Measurements from ENCODE around the gene GAS7. TPM values are rescaled to one million over a fixed set of nuclear protein-coding genes. Genes with fewer than 3 reads are reported as not detected.
A peak's percentile ranks its signal among the peaks of the same experiment; 100 is the strongest.

The GAS7 gene
- total RNA-seq, 1 donor from 2014 or later = 8.5 TPM

DNA sequence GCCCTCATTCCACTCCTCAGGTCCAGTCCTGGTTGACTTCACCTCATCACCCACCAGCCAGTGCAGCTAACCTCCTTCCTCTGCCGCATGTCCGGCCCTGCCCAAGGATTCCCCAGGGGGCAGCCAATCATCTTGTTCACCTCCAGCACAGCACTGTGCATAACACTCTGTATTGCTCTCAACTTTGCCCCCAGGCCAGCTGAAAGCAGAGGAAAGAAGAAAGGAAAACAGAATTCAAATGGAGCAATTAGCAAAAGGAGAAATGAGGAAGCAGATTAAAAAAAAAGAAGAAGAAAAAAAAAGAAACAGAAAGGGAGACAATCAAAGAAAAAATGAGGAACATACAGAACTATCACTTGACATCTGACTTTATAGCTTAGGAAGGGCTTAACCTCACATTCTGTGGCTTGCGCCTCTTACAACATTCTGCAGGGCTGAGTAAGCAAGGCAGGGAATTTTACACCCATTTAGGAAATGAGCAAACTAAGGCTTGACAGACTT lies 26.1 kb downstream of the GAS7 start:
- peaks cover 26% of the 10 kb centered on the region for H3K27me3 Mint-ChIP-seq (ENCODE audit: low read depth, unreplicated experiment)
- H3K4me3 Mint-ChIP-seq (ENCODE audit: unreplicated experiment) = peak overlapping the region; percentile 64
- no peaks in the 10 kb centered on the region for H4K20me1 ChIP-seq (ENCODE audit: insufficient read depth, low read length)
- H3K27ac Mint-ChIP-seq (ENCODE audit: unreplicated experiment) = peak overlapping the region; percentile 2
- no peaks in the 10 kb centered on the region for H3K79me2 ChIP-seq (ENCODE audit: insufficient read depth, low read length)
- peaks cover 3% of the 10 kb centered on the region for H3K9me3 ChIP-seq (ENCODE audit: insufficient read depth, low read depth, low read length)
- H3K27ac ChIP-seq (ENCODE audit: low read depth, low read length) = no peak overlapping the region
- no peaks in the 10 kb centered on the region for H3K36me3 Mint-ChIP-seq (ENCODE audit: low read depth, unreplicated experiment)
- no peak overlapping the region for H3K9ac ChIP-seq (ENCODE audit: low read length)
- H3K4me1 Mint-ChIP-seq (ENCODE audit: low read depth, unreplicated experiment) = peaks cover 19% of the 10 kb centered on the region
- H3K4me1 ChIP-seq (ENCODE audit: insufficient read depth, low read length) = no peaks in the 10 kb centered on the region
- H3K27me3 ChIP-seq (ENCODE audit: insufficient read depth, low read length) = peaks cover 10% of the 10 kb centered on the region
- no peak overlapping the region for H2AFZ ChIP-seq (ENCODE audit: low read depth, low read length)
- peaks cover 2% of the 10 kb centered on the region for H3K9me3 Mint-ChIP-seq (ENCODE audit: unreplicated experiment)
- H3K4me2 ChIP-seq (ENCODE audit: low read length) = no peak overlapping the region
- TF ChIP-seq, protein P1, sequence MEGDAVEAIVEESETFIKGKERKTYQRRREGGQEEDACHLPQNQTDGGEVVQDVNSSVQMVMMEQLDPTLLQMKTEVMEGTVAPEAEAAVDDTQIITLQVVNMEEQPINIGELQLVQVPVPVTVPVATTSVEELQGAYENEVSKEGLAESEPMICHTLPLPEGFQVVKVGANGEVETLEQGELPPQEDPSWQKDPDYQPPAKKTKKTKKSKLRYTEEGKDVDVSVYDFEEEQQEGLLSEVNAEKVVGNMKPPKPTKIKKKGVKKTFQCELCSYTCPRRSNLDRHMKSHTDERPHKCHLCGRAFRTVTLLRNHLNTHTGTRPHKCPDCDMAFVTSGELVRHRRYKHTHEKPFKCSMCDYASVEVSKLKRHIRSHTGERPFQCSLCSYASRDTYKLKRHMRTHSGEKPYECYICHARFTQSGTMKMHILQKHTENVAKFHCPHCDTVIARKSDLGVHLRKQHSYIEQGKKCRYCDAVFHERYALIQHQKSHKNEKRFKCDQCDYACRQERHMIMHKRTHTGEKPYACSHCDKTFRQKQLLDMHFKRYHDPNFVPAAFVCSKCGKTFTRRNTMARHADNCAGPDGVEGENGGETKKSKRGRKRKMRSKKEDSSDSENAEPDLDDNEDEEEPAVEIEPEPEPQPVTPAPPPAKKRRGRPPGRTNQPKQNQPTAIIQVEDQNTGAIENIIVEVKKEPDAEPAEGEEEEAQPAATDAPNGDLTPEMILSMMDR (IDR thresholded peaks at IDR 0.05; ENCODE audit: insufficient read depth, low read depth, low read length) = no peak
- TF ChIP-seq EZH2 (IDR thresholded peaks at IDR 0.05; ENCODE audit: insufficient read depth, low read length) = no peak
- DNase-seq (ENCODE audit: low read depth) (no peak), FAIRE-seq (peak; percentile 37)
- H3K36me3 ChIP-seq (ENCODE audit: insufficient read depth, low read length) = no peaks in the 10 kb centered on the region
- H3K4me3 ChIP-seq (ENCODE audit: insufficient read depth, low read depth, low read length) = no peak overlapping the region

DNA sequence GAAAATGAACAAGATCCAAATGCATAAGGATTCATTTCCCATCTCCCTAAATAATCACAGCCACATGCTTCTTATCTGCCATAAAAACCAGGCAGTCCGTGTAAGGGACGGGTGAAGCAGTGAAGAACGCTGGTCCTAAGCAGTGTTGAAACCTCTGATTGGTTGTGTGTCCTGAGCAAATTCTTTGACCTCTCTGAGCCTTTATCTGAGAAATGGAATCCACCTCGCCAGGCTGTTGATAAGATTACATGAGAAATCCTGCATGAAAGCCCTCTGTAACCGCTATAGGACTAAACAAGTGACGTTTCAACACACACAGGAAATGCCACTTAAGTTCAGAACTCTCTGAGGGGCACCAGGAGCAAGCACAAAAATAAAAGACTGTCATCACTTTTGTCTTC lies 26.8 kb downstream of the GAS7 start:
- no peak overlapping the region for H3K27ac Mint-ChIP-seq (ENCODE audit: unreplicated experiment)
- H3K4me3 Mint-ChIP-seq (ENCODE audit: unreplicated experiment) = no peak overlapping the region
- H3K9me3 Mint-ChIP-seq (ENCODE audit: unreplicated experiment) = peaks cover 2% of the 10 kb centered on the region
- Histone ChIP-seq H2AFZ (ENCODE audit: low read depth, low read length) (no peak overlapping the region), H3K4me3 (ENCODE audit: insufficient read depth, low read depth, low read length) (no peak overlapping the region), H3K27ac (ENCODE audit: low read depth, low read length) (no peak overlapping the region), H3K36me3 (ENCODE audit: insufficient read depth, low read length) (no peaks in the 10 kb centered on the region), H3K9ac (ENCODE audit: low read length) (no peak overlapping the region), H3K27me3 (ENCODE audit: insufficient read depth, low read length) (peaks cover 10% of the 10 kb centered on the region), H4K20me1 (ENCODE audit: insufficient read depth, low read length) (no peaks in the 10 kb centered on the region), H3K9me3 (ENCODE audit: insufficient read depth, low read depth, low read length) (peaks cover 3% of the 10 kb centered on the region), H3K79me2 (ENCODE audit: insufficient read depth, low read length) (no peaks in the 10 kb centered on the region), H3K4me1 (ENCODE audit: insufficient read depth, low read length) (no peaks in the 10 kb centered on the region), H3K4me2 (ENCODE audit: low read length) (no peak overlapping the region)
- DNase-seq (ENCODE audit: low read depth) (no peak), FAIRE-seq (no peak)
- H3K4me1 Mint-ChIP-seq (ENCODE audit: low read depth, unreplicated experiment) = peaks cover 16% of the 10 kb centered on the region
- TF ChIP-seq, protein P1 (IDR thresholded peaks at IDR 0.05; ENCODE audit: insufficient read depth, low read depth, low read length) = no peak
- TF ChIP-seq EZH2 (IDR thresholded peaks at IDR 0.05; ENCODE audit: insufficient read depth, low read length) = no peak
- peaks cover 21% of the 10 kb centered on the region for H3K27me3 Mint-ChIP-seq (ENCODE audit: low read depth, unreplicated experiment)
- no peaks in the 10 kb centered on the region for H3K36me3 Mint-ChIP-seq (ENCODE audit: low read depth, unreplicated experiment)

DNA sequence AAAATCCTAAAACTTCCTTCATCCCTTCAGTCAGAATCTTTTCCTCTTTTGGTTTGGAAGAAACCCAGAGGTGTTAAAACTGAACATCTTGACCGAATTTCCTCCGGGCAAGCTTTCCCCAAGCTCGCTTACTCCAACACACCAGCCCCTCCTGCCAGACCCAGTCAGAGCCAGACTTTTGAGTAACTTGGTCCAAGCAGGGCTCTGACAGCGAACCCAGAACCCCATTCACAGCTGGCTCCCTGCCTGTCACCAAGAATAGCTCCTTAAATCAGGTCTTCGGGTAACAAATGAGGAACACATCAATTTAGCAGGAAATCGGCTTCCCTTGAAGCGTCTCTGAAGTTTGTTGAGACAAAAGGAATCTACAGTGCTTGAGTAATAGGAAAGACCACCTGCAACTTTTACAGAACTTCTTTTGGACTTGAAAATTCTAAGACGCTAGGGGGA lies 27.3 kb downstream of the GAS7 start:
- Histone ChIP-seq H3K79me2 (ENCODE audit: insufficient read depth, low read length) (no peaks in the 10 kb centered on the region), H3K4me2 (ENCODE audit: low read length) (no peak overlapping the region), H3K27me3 (ENCODE audit: insufficient read depth, low read length) (peaks cover 10% of the 10 kb centered on the region), H3K36me3 (ENCODE audit: insufficient read depth, low read length) (no peaks in the 10 kb centered on the region), H3K9ac (ENCODE audit: low read length) (no peak overlapping the region), H3K9me3 (ENCODE audit: insufficient read depth, low read depth, low read length) (peaks cover 3% of the 10 kb centered on the region), H3K4me1 (ENCODE audit: insufficient read depth, low read length) (no peaks in the 10 kb centered on the region), H3K27ac (ENCODE audit: low read depth, low read length) (no peak overlapping the region), H3K4me3 (ENCODE audit: insufficient read depth, low read depth, low read length) (no peak overlapping the region), H4K20me1 (ENCODE audit: insufficient read depth, low read length) (no peaks in the 10 kb centered on the region), H2AFZ (ENCODE audit: low read depth, low read length) (no peak overlapping the region)
- H3K4me3 Mint-ChIP-seq (ENCODE audit: unreplicated experiment) = no peak overlapping the region
- H3K27ac Mint-ChIP-seq (ENCODE audit: unreplicated experiment) = no peak overlapping the region
- H3K9me3 Mint-ChIP-seq (ENCODE audit: unreplicated experiment) = peaks cover 2% of the 10 kb centered on the region
- DNase-seq (ENCODE audit: low read depth) (no peak), FAIRE-seq (peak; percentile 23)
- peaks cover 21% of the 10 kb centered on the region for H3K27me3 Mint-ChIP-seq (ENCODE audit: low read depth, unreplicated experiment)
- no peaks in the 10 kb centered on the region for H3K36me3 Mint-ChIP-seq (ENCODE audit: low read depth, unreplicated experiment)
- TF ChIP-seq, protein P1 (IDR thresholded peaks at IDR 0.05; ENCODE audit: insufficient read depth, low read depth, low read length) = no peak
- TF ChIP-seq EZH2 (IDR thresholded peaks at IDR 0.05; ENCODE audit: insufficient read depth, low read length) = no peak
- H3K4me1 Mint-ChIP-seq (ENCODE audit: low read depth, unreplicated experiment) = peaks cover 16% of the 10 kb centered on the region
